Stimulated activated CD4-positive, alpha-beta T cell treated with anti-CD3 and anti-CD28 coated beads, TNF-alpha, amount 100 ng/mL, for 1 hour (primary cell): ENCODE data around the gene CMTM4.

Experiments used
- DNase-seq, 3 donors: peaks; one replicate each; pipeline ENCODE4 v3.0.0-alpha.2; 2020; ENCODE audit warnings: low read depth in 3 of 3, low spot score in 1 of 3

The CMTM4 gene

DNA sequence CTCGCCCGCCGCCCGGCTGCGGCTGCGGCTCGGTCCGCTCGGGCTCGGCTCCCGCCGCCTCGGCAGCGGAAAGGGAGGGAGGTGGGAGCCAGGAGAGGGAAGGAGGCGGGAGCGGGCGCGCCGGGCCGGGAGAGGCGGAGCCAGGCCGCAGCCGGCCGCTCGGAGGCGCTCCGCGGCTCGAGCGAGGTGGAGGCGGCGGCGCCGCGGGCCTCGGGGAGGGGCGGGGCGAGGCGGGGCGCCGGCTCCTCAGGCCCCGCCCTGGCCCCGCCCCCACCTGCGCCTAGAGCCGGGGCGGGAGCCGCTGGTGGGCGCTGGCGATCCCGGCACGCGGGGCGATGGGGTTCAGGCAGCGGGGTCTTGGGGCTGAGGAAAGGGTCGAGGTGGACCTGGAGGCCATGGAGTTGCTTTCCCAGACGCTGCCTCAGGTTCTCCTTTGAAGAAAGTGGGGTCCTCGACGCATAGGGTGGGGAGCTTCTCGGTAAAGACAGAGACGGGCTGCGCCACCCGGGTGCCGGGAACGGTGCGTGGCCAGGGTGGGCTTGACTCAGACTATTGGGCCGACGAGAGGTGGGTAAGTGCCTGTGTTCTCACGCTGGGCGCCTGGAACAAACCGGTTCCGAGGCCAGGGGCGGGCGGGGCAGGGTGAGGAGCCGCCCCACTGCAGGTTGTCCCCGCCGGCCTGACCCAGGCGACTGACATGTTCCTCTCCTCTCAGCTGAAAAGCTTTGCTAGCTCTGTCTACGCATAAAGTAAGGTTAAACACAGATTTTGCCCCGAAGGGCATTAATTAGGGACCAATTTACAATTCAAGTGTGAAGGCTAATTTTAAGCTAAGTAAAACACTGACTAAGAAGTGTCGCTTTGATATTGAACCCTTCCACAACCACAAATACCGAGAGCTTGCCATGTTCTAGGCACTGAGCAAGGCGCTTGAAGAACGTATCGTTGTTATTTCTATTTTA, at the start of gene CMTM4:
TSS of gene CMTM4 (minus strand) at position 75 of the 962 bp plus-strand sequence. CDS start 218 bp downstream, outside the sequence.
- DNase-seq = peak; percentile 17 to 72 (median 58)

DNA sequence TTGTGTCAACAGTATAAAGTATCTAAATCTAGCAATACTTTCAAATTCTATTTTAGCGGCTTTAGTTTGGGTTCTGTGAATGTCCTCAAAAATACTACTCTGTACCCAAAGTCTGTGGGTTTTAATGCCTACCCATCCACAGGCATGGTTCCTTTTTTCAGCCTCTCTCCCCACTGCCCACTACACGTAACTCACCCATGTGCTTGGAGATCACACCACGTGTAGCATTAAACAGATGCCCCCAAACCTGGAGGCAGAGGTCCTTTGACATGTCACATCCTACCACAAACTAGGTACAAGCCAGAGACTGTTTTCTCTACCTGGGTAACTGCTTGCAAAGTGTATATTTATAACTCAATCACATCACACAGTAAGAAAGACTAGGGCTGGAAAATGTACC, 49.5 kb upstream of the CMTM4 start:
- no peak for DNase-seq

DNA sequence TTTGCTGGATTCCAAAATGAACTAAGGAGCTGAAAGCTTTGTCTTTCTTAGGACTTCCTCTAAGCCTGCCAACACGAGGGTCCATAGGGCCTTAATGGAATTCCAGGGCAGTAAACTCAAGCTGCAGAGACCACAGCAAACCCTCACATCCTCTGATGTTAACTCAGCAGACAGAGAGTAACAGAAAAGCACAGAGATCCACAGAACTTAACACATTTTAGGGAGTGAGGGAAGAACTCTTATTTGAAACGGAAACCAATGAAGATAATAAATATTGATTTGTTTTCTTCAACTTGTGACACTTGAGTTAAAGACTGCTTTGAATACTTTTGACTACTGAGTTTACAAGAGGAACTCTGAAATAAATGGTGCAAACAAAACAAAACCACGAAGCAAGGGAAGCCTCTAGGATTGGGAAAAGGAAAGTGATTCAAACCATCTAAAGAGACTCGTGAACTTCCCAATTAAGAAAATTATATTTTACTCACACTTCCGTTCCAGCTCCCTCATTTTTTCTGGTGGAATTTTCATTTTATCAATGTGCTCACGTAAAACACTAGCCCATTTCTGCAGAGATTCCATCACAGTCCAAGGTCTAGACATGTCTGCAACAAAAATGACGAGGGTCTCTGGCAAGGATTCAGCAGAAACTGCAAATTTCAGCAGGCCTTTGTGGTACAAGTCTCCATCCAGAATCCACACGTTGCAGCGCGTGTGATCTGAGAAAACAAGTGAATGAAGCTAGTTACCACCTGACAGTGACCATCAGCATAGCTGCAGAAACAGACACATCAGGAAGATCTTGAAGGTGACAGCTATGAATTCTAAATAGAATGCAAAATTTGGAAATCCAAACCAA, 45.6 kb upstream of the CMTM4 start:
- no peak for DNase-seq

DNA sequence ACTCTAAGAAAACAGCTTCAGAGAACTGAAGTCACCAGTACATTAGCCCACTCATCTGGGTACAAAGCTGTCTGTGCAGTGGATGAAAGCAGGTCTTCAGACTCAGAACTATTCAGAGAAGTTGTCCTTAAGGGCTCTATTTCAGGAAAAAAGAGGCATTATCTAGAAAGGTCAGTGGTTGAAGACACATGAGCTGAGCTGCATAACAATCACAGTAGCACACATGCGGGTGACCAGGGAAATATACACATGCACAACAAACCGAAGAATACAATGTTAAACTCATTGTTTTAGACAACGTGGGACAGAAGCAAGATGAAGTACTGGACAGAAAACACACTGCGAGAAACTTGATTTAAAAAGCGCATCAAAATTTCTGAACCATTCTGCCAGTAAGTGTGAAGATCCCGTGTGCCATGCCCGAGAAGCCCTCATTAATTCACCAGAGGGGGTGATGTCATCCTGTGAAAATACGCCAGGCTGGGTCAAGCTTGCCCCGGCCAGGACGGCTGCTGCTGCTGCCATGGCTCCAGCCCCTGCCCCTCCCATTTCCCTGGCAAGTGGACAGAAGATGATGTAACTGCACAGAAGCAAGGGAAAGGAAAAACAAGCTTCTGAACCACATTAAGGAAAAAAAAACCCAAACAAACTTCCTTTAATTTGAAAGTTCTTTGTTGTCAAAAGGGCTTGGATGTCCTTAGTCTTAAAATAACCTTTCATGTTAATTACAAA, 44.8 kb upstream of the CMTM4 start:
- DNase-seq = no peak

DNA sequence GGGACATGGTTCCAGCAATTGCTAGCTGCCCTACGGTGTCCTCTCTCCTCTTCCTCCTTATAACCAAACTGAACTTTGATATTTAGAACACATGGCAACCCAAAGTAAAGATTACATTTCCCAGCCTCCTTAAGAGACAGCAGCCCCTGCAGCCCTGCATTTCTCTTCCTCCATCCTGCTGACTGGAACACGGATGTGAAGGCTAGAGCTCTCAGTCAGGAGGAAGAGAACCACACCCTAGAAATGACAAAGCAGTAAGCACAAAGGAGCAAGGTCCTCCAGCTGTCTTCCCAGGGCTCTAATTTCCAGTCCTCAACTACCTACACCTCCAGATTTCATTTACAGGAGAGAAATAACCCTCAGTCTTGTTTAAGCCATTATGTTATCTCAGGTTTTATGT, 44.0 kb upstream of the CMTM4 start:
- no peak for DNase-seq

DNA sequence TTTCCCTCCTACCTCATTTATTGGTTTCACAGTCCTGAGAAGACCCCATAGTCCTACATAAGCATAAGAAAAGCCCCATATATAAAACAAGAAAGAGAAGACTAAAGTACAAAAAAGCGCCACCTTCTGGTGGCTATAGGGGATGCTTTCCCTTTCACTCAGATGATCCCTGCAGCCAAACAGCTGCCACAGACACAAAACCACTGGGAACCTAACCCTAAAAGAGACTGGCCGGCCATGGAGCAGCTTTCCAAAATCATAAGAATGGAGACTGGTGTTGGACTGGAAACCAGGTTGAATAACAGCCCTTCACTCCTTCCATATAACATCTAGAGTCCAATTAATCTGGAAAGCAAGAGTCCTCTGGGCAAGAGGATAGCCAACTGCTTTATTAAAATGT, 43.5 kb upstream of the CMTM4 start:
- DNase-seq = no peak

DNA sequence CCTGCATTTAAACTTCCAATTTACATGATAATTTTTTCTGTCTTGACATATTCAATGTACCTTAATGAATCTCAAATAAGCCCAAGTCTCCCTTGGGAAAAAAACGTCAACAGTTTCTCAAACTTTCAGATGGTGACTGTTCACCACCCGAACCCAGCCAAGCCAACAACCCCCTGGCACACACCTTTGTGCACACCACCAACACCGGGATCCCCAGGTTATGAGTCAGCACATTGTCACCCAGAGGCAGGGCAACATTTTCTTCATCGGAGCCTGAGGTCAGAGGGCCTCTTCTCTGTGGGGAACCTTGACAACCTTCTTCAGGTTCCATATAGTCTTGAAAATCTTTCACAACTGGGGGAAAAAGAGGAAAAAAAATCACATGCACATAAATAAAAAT, 39.3 kb upstream of the CMTM4 start:
- DNase-seq = no peak

DNA sequence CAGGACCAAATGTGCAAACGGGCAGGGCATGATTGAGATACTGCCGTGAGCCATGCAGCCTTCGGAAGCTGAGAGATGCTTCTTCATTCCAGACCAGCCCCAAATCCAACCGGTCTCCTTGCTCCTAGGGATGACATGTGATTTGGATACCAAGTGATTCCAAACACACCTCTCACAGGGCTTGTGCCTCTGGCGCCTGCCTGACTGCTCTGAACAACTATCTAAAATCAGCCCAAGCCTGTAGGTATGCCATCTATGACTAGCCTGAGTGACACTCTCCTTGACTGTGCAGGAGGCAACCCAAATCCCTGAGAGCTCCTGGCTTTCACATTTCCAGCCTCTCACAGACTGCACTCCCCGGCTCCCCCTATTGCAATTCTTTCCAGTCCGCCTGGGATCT, 34.6 kb upstream of the CMTM4 start:
- no peak for DNase-seq

DNA sequence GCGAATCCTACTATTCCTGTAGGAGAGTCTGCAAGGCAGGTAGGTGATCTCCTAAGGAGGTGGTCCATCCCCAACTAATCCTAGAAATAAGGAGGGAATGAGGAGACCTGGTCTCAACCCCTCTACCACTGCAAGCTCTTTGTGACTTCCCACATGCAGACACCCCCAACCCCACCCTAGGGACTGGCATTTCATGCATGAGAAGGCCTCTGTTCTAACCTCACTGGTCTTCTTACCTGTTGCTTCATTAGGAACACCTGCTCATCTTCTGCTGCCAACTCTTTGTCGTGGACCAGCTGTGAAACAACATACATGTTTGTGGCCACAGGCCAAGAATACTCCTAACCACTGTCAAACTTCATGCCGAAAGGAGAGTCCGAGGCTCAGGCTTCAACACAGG, 32.3 kb upstream of the CMTM4 start:
- DNase-seq = no peak

DNA sequence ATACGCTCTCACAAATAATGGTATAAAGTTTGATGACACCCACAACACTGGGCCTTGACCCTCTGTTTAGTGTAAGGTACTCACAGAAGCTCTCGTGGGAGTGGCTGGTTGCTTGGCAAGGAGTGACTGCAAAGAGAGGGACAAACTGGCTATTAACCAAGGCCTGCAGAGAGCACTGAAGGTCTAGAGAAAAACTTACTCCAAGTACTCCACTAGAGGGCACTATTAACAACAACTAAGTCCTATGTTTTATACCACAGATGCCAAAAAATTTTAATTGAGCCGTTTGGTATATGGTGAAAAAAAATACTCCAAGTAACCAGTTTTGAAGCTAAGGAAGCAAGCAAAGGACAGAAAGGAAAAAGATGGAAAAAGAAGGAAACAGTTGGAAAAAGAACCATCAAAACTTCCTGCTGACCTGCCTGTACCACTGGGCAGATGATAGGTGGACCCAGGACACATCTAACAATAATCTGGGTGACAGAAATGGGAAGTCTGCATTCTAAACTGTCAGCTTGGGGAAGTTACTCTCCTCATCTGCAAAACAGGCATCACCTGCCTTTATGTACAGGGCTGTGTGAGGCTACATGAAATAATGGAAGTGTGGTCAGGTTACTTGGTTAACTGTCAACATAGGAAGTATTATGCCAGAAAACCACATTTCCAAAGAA, 31.7 kb upstream of the CMTM4 start:
- DNase-seq = no peak

DNA sequence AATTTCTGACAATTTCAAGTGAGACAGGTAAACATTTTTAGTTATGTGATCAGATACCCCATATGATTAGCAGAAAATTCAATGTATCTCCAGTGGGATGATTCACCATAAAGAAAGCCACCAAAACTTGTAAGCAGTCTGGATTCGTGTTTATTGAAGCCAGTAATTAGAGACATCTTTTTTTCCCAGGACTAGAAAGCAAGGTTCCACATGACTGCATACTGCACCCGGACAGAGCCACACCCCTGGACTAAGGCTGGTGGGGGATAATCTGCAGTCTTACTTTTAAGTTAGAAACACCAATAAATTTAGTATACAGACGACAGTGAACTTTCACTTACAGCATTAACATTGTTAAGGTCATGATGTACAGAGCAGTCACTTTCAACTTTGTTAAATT, 24.2 kb upstream of the CMTM4 start:
- no peak for DNase-seq

DNA sequence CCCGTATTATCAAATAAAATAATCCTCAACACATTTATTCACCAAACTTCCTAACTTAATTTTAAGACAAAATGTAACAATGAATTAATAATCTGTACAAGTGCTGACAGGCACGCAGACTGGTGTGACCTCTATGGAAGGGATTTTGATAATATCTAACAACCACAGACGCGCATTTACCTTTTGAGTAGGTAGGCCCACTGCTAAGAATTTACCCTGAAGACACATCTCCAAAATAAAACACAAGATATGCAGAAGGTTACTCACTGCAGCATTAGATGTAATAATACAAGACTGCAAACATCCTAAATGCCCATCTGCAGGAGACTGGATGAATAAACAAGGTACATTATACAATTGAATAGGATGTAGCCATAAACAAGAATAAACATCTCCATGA, 22.7 kb upstream of the CMTM4 start:
- no peak for DNase-seq

DNA sequence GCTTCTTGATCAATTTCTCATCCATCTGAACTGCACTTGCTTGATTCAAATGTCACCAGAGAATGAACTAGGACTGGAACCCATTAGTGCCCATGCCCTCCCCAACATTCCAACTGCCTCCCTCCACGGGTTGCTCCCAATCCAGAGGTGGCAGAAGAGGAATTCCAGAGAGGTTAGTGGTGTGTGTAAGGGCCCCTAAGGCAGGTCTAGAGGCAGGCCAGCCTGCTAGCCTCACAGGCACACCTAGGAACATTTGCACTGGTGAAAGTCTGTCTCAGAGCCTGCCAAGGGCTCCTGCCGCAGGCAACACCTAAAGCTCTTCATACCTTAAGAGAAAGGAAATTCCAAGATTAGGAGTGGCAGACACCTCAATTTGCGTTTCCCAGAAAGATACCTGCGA, 21.2 kb upstream of the CMTM4 start:
- no peak for DNase-seq

DNA sequence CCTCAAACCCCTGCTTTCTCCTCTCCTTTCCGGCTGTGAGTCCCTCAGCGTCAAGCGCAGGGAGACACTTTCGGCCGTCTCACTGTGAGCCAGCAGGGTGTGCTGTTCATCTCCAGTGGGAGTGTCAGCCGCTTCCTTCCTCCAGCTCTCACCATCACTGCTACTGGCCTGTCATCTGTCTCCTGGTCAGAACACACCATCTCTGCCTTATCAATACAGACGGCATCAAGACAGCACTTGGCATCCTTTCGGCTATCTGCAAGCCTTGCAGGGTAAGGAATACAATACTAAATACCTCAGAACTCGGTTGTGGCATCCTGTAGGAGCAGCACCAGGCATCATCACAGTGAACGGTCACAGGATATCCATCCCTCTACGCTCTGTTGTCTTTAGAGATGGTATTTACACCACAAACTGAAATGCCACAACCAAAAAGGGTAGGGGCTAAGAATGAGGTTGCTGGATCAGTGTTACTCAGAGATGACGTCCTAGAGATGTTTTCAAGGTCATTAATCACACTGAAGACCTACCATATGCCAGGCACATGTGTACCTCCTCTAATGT, 20.7 kb upstream of the CMTM4 start:
- no peak for DNase-seq

DNA sequence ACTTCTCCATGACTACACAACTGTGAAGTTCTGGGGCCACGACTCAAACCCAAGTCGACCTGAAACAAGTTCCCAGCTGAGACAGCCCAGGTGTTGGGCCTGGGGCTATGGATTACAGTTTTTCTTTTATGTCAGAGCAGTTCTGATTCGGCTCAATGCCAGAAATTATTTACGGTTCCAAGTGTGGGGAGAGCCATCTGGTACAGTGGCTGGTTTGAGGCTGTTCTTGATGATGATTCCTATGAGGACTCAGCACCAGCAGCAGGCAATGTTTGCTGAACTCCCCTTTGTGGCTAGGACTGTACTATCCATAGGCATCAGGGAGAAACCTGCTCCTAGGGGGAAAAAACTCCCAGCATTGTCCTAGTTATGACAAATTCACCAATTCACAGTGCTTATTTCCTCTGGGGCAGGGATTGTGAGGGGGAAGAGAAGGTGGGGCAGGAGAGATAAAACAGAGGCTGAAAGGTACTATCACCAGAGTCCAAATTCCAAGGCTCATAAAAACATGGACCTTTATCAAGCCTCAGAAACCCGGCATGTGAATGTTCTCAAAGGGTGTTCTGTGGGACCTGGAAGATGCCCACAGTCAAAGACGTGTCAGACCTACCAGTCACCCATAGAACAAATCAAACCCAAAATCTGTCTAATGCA, 18.2 kb upstream of the CMTM4 start:
- DNase-seq = no peak

DNA sequence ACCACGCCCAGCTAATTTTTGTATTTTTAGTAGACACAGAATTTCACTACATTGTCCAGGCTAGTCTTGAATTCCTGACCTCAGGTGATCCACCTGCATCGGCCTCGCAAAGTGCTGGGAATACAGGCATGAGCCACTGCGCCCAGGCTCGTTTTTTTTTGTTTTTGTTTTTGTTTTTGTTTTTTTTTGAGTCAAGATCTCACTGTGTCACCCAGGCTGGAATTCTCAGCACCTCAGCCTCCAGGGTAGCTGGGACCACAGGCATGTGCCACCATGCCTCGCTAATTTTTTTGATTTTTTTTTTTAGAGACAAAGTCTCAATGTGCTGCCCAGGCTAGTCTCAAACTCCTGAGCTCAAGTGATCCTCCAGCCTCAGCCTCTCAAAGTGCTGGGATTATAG, 17.5 kb upstream of the CMTM4 start:
- no peak for DNase-seq

DNA sequence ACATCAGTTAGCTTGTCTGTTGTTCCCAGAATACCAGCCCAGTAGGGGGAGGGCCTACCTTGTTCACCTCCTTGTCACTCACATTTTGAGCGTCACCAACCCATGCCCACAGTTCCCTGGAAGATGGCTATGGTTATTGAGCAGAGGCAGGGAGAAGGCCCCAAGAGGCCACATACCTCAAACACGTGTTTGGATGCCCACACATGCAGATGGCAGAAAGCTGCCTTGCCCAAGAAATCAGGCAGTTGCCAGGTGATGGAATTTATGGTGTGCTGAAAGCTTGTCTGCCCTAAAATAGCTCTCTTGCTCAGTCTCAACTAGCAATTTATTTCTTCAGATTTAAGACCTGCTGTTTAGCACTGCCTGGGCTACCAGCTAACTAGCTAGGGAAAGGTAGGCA, 16.5 kb upstream of the CMTM4 start:
- DNase-seq = no peak

DNA sequence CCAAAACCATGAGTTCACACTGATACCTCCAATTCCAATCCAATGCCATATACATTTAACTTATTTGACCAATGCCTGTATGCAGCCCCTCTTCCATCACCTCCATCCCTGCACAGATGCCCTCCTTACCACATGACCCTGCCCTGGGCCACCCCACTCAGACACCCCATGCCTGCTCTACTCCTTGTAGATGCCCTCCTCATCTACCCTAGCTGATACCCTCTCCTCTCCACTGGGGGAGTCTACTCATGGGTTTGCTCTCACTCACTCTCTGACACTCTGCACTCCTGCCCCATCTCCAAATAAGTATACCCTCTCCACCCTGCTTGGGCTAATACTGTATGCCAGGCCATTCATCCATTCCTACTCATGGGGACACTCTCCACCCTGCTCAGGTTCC, 16.0 kb upstream of the CMTM4 start:
- DNase-seq = no peak

DNA sequence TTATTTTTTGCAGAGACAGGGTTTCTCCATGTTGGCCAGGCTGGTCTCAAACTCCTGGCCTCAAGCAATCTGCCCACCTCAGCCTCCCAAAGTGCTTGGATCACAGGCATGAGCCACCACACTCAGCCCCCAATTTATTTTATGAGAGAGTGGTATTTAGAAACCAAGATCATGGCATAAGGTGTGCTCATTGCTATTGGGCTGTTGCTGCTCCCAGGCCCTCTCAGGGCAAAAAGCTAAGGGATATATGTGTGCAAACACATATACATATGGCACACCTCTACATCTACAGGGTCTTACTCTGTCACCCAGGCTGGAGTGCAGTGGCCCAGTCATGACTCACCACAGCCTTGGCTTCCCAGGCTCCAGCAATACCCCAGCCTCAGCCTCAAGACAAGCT, 15.0 kb upstream of the CMTM4 start:
- no peak for DNase-seq

DNA sequence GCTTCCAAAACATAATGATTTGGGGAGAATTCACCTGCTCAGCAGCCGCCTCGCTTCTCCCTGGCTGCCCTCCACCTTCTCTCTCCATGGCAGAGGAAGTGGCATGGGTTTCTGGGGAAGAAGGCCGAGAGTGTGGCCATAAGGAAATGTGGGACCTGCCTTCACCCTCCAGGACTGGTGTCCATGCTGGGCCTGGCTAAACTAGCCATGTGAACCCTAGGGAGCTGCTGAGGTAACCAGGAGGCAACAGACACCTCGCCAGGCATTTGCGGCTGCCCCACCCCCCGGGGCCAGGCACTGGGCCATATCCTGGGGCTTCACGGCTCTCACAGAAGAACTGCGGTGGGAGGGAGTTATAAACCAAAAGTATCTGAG, 9.9 kb upstream of the CMTM4 start:
- DNase-seq = no peak
